Tibial nerve (tissue), 4 donors: ENCODE results near the gene OLFM1. TPM values are rescaled to one million over a fixed set of nuclear protein-coding genes. Genes with fewer than 3 reads are reported as not detected.

Experiments
- total RNA-seq, 4 donors: library from RNA; depleted of rRNA; stranded (reverse); fragments of >200 nt; gene quantifications; one replicate each; pipeline ENCODE4 v1.1.0, GENCODE V29; 2016

Gene OLFM1
- total RNA-seq, 4 donors from 2014 or later = 30.3 to 63.8 (median 38.3) TPM

Other genes with a start within 250 kb of the OLFM1 start
- gene FCN2, start 206.9 kb upstream of the OLFM1 start, total RNA-seq = 1 to 10 TPM in 1 of 4 donors, not detected in 3; 1.9 TPM
- gene FCN1, start 169.8 kb upstream of the OLFM1 start, total RNA-seq = 1 to 10 TPM in 2 of 4 donors, under 1 TPM in 2; under 0.01 to 2.9 (median 0.96) TPM